ENCODE measurements around the gene ZNF419. TPM values are rescaled to one million over a fixed set of nuclear protein-coding genes. Genes with fewer than 3 reads are reported as not detected.
A peak's percentile ranks its signal among the peaks of the same experiment; 100 is the strongest.
"Not testable (repeated sequence)": the region's sequence is repeated elsewhere in the genome, so short reads cannot be mapped to it uniquely, and the experiment has no call there.

ZNF419 gene
- 8.8 TPM for polyA plus RNA-seq (2013, experiment 1 of 2; ENCODE audit: insufficient read length)
- 9.7 TPM for polyA plus RNA-seq (2013, experiment 2 of 2; ENCODE audit: insufficient read length)

DNA sequence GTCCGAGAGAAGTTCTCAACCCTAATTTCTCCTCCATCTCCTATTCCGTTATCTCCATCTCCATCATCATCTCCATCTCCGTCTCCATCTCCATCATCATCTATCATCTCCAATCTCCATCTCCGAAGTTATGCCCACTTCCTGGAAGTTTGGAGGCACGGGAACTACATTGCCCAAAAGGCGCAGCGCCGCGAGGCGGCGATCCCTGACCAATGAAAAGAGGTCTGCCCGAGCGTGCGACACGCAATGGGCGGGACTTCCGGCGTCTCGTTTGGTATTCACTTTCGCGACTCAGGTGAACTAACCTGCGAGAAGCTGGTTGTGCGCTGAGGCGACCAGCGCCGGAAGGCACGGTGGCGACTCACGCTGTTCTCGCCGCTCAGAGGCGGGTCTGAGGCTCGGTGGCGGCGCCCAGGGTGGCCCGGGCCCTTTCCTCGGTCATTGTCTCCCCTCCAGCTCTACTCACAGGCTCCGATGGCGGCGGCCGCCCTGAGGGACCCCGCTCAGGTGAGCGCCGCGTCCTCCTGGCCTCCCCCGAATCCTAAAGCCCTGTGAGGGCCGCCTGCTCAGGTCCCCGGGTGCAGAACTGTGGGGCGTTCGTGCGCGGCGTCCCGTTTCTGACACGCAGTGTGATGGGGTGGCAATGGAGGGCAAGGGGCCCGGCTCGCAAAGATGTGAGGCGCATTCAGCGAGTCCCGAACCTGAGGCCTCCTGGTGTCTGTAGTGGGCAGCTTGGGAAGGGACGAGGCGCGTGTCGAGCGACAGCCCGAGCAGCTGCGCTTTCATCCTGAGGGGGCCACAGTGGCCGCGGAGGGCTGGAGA is at the start of gene ZNF419:
Gene ZNF419, plus strand, starts transcription at position 274 of the 822 bp plus-strand sequence. Its CDS starts 201 bp downstream, at position 475.
- peak; percentile 85 for DNase-seq

DNA sequence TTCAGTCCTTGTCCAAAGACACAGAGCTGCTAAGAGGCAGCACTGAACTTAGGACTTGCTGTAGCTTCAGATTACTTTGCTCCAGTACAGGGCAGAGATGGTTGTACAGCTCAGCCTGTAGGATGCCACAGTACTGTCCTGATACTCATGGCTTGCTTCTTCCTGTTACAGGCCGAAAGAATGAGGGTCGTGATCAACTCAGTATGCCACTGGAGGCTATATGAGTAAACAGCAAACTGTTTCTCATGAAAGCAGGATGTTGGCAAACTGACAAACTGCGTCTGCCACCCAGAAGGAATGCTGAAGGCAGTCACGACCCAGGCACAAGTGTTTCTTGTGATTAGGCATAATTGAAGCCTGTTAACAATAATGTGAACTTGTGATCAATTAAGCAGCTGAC is 49.6 kb upstream of the ZNF419 start:
- no peak for DNase-seq

DNA sequence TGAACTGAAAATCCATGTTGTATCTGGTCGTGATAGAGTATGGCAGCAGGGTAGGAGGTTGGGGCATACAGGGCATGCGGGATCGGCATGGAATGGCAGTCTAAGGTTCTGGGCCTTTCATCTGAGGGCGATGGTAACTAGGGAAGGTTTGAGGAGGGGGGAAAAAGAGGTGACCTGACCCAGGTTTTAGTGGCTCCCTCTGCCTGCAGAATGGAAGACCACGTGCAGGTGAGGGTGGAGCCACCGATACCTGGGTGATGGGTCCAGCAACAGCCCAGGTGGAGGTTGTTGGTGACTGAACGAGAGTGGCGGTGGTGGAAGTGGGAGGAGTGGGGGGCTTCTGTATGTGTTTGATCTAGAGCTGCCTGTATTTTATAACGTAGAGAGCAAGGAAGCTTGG is 48.6 kb upstream of the ZNF419 start:
- no peak for DNase-seq

DNA sequence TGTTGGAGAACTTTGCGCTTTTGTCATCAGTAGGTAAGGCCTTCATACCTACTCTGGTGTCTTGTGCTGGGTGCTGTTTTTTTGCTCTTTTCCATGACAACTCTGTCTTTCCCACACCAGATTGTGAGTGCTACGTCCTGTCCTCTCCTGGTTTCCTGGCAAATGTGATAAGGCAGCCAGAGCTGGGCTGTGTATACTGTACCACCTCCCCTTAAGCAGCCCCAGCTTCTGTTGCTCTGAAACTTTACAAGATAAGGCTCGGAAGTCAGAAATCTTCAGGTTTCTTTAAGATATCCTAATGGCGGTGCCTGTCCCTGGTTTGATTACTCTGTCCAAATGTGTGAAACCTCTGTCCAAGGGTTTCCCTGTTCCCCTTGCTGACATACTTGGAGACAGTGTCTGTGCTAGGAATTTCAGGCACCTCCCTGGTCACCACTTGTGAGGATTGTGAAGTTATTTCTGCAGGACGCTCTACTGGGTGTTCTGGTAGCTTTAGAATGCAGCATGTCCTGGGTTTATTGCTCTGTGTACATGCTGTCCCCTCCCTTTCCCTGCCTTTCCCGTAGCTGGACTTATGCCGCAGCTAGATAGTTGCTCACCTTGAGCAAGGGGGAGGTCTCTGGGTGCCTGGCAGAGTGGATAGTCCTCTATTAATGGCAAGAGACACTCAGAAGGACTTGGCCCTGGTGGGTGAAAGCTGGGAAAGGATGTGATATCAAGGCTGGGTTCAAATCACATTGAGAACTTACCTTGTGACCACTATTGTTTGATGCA is 45.4 kb upstream of the ZNF419 start:
- no peak for DNase-seq

DNA sequence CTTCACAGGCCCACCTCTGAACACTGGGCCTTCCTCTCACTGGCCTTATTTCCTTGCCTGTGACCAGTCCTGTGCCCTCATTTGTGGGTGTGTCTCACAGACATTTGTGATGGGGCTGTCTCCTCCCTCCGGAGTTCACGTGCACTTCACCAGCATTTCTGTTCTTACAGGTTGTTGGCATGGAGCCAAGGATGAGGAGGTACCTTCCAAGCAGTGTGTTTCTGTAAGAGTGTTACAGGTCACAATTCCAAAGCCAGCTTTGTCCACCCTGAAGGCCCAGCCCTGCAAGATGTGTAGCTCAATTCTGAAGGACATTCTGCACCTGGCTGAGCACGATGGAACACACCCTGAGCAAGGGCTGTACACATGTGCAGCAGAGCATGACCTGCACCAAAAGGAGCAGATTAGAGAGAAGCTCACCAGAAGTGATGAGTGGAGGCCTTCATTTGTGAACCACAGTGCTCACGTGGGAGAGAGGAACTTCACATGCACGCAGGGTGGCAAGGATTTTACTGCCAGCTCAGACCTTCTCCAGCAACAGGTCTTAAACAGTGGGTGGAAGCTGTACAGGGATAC is 44.3 kb upstream of the ZNF419 start:
- no peak for DNase-seq

DNA sequence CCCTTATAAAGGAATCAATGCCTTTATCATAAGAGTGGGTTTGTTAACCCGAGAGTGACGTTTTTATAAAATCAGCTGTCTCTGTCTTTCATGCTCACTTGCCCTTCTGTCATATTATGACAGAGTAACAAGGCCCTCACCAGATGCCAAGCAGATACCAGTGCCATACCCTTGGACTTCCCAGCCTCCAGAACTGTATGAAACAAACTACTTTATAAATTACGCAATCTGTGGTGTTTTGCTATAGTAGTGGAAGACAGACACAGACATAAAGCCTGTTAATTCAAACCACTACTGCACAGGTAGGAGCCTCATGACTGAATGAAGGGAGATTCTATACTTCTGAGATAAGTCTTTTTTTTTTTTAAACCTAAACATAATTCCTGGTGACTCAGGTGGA is 35.2 kb upstream of the ZNF419 start:
- no peak for DNase-seq

GRCh38 chr19:57465680-57466381 is 21.7 kb upstream of the ZNF419 start:
- no peak for DNase-seq

- DNase-seq, result no peak
These were observed 21.1 kb upstream of the ZNF419 start for GRCh38 chr19:57466489-57466888.

- no peak for DNase-seq
These were observed 13.9 kb upstream of the ZNF419 start for GRCh38 chr19:57473646-57474045.

GRCh38 chr19:57477191-57478008 is 10.2 kb upstream of the ZNF419 start, which contains the start of gene ZNF772:
ZNF772 (minus strand) TSS chr19:57477566; CDS start chr19:57477309, 257 bp downstream.
- DNase-seq, result peak; percentile 92

DNA sequence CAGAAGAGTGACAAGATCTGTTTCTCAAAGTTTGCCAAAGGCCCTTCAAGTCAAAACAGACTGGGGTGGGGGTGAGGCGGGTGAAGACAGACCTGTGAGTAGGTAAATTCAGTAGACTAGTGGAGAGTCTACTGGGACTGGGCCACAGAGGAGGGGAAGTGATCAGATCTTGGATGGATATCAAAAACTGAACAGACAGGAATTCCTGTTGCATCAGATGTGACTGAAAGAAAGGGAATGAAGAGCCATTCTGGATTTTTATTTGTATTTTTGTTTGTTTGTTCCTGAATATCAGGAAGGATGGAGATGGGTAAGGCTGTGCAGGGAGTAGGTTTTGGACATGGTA is 722 bp downstream of the ZNF419 start:
- DNase-seq, result peak; percentile 35

DNA sequence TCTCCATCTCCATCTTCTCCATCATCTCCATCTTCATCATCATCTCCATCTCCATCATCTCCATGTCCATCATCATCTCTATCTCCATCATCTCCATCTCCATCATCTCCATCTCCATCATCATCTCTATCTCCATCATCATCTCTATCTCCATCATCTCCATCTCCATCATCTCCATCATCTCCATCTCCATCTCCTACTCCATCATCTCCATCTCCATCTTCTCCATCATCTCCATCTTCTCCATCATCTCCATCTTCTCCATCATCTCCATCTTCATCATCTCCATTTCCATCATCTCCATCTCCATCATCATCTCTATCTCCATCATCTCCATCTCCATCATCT is 11.8 kb downstream of the ZNF419 start:
- DNase-seq, result not testable (repeated sequence)

GRCh38 chr19:57499680-57500395 is 12.3 kb downstream of the ZNF419 start, which contains the start of gene ZNF773:
ZNF773 (plus strand) TSS chr19:57499938; CDS start chr19:57500081, 143 bp downstream.
- DNase-seq, result peak; percentile 96

DNA sequence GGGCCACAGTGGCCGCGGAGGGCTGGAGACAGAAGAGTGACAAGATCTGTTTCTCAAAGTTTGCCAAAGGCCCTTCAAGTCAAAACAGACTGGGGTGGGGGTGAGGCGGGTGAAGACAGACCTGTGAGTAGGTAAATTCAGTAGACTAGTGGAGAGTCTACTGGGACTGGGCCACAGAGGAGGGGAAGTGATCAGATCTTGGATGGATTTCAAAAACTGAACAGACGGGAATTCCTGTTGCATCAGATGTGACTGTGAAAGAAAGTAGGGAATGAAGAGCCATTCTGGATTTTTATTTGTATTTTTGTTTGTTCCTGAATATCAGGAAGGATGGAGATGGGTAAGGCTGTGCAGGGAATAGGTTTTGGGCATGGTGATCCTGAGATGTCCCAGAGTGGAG is 12.8 kb downstream of the ZNF419 start:
- DNase-seq, result peak; percentile 45

DNA sequence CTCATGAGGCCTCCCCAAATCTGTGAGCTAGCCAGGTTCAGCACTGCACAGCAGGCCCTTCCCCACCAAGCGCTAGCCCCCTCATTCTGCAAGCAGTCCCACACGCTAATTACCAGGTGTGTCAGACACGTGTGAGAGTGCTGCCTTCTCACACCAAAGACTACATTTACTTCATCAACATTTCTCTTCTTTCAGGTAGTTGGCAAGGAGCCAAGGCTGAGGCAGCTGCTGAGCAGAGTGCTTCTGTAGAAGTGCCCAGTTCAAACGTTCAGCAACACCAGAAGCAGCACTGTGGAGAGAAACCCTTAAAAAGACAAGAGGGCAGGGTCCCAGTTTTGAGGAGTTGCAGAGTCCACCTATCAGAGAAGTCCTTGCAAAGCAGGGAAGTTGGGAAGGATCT is 18.6 kb downstream of the ZNF419 start:
- no peak for DNase-seq

- DNase-seq, result no peak
These were observed 23.9 kb downstream of the ZNF419 start for GRCh38 chr19:57511484-57511883.

DNA sequence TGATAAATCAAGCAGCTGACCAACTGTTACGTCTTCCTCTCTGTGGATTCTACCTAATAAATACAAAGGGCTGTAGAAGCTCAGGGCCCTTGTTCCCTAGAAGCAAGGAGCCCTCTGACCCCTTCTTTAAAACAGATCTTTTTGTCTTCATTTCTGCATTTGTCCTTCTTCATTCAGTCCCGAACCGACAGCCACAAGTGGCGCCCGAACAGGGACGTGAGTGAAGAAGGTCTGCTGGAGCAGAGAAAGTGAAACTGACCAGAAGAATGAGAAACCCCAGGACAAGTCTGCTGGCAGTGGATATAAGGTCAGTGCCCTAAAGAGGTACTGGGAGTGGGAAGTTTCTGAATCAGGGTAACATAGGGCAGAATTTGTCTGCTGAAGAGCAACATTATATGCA is 25.3 kb downstream of the ZNF419 start:
- peak; percentile 26 for DNase-seq

GRCh38 chr19:57515255-57515654 is 27.7 kb downstream of the ZNF419 start:
- DNase-seq, result no peak

GRCh38 chr19:57518021-57518420 is 30.5 kb downstream of the ZNF419 start:
- not testable (repeated sequence) for DNase-seq

GRCh38 chr19:57527136-57527881 is 39.8 kb downstream of the ZNF419 start, which contains the start of gene ZNF549:
ZNF549 (plus strand) TSS chr19:57527356; CDS start chr19:57527574, 218 bp downstream.
- peak; percentile 93 for DNase-seq
